RCC 7860 (cell line): Measurements from ENCODE around the gene HRAS.
A peak's percentile ranks its signal among the peaks of the same experiment; 100 is the strongest.
"Not testable (repeated sequence)": the region's sequence is repeated elsewhere in the genome, so short reads cannot be mapped to it uniquely, and the experiment has no call there.

Experiments
- DNase-seq: peaks from one replicate; pipeline ENCODE4 v3.0.0-alpha.2; 2015; ENCODE audit warnings: low spot score
- FAIRE-seq: peaks from 2 replicates; lab custom pipeline; 2012; peaks lifted over from hg19 to GRCh38; lab: Jason Lieb, UNC

The HRAS gene

GRCh38 chr11:534396-535209 is 773 bp downstream of the HRAS start:
- DNase-seq (no peak), FAIRE-seq (no peak)

- FAIRE-seq: no peak
- DNase-seq: no peak
Measured at GRCh38 chr11:533586-534395, 1.6 kb downstream of the HRAS start.

GRCh38 chr11:532986-533585 is 2.3 kb downstream of the HRAS start:
- FAIRE-seq (no peak), DNase-seq (no peak)

GRCh38 chr11:532527-532985 is 2.8 kb downstream of the HRAS start:
- DNase-seq: no peak
- FAIRE-seq: no peak

- FAIRE-seq: no peak
Measured at GRCh38 chr11:531919-532526, 3.4 kb downstream of the HRAS start.

GRCh38 chr11:530960-531831 is 4.2 kb downstream of the HRAS start:
- DNase-seq (no peak), FAIRE-seq (no peak)

More at GRCh38 chr11:531919-532526, 3.4 kb downstream of the HRAS start:
- DNase-seq: no peak

GRCh38 chr11:529728-530411 is 5.5 kb downstream of the HRAS start:
- FAIRE-seq (no peak), DNase-seq (no peak)

GRCh38 chr11:528815-529727 is 6.3 kb downstream of the HRAS start:
- FAIRE-seq (no peak), DNase-seq (no peak)

- no peak for DNase-seq
- no peak for FAIRE-seq
Measured at GRCh38 chr11:528166-528814, 7.1 kb downstream of the HRAS start.

- DNase-seq: no peak
- no peak for FAIRE-seq
Measured at GRCh38 chr11:526192-526591, 9.2 kb downstream of the HRAS start.

- FAIRE-seq: no peak
- DNase-seq: no peak
Measured at GRCh38 chr11:521177-521688, 14.1 kb downstream of the HRAS start.

- no peak for FAIRE-seq
- DNase-seq: no peak
Measured at GRCh38 chr11:520428-521176, 14.8 kb downstream of the HRAS start.

- DNase-seq (peak; percentile 94), FAIRE-seq (peak; percentile 77)
Measured at GRCh38 chr11:518463-519202, 16.7 kb downstream of the HRAS start.

- not testable (repeated sequence) for FAIRE-seq, DNase-seq
Measured at GRCh38 chr11:516918-517685, 18.3 kb downstream of the HRAS start.

GRCh38 chr11:516400-516799 is 19.0 kb downstream of the HRAS start:
- no peak for FAIRE-seq

GRCh38 chr11:515131-515530 is 20.2 kb downstream of the HRAS start:
- DNase-seq (no peak), FAIRE-seq (no peak)

More at GRCh38 chr11:516400-516799, 19.0 kb downstream of the HRAS start:
- DNase-seq: no peak
